HepG2 (cell line): ENCODE results near the gene TUBE1. TPM values are rescaled to one million over a fixed set of nuclear protein-coding genes. Genes with fewer than 3 reads are reported as not detected.

ENCODE experiments used
- GTF3A ChIP-seq: sonication (generic); formaldehyde crosslinking; conservative IDR thresholded peaks from 2 replicates; pipeline ENCODE4 v1.4.0; 2020; ENCODE audit warnings: mild to moderate bottlenecking, missing genetic modification reagents
- MEF2D ChIP-seq: sonication (generic); formaldehyde crosslinking; IDR thresholded peaks from 2 replicates; pipeline ENCODE4 v1.5.1; 2020; ENCODE audit warnings: mild to moderate bottlenecking, missing genetic modification reagents
- TCF7 ChIP-seq: sonication (generic); IDR thresholded peaks from 2 replicates; pipeline ENCODE4 v1.6.1; 2016; ENCODE audit warnings: antibody characterized with exemption, low read depth
- ZBTB20 ChIP-seq: sonication (generic); formaldehyde crosslinking; IDR thresholded peaks from 2 replicates; pipeline ENCODE4 v1.8.1; 2023; ENCODE audit warnings: missing genetic modification reagents, low read depth, mild to moderate bottlenecking, borderline replicate concordance
- ZBTB21 ChIP-seq: sonication (generic); formaldehyde crosslinking; IDR thresholded peaks from 2 replicates; pipeline ENCODE4 v1.4.0; 2020; ENCODE audit warnings: missing genetic modification reagents
- ZNF547 ChIP-seq: sonication (generic); formaldehyde crosslinking; IDR thresholded peaks from 2 replicates; pipeline ENCODE4 v1.5.1; 2020; ENCODE audit warnings: mild to moderate bottlenecking, missing genetic modification reagents
- ZNF646 ChIP-seq: sonication (generic); formaldehyde crosslinking; IDR thresholded peaks from 2 replicates; pipeline ENCODE4 v1.9.0; 2021; ENCODE audit warnings: mild to moderate bottlenecking, missing genetic modification reagents
- polyA plus RNA-seq, 8 experiments: library from polyadenylated mRNA; depleted of rRNA in 3 of 8; stranded (reverse) in 7 of 8; unstranded in 1 of 8; fragments of >200 nt; fragmentation: Illumina TruSeq in 4 of 8; extraction: Trizol in 4 of 8; gene quantifications; 2 replicates each; pipeline versions ENCODE4 v1.2.1 to v1.2.3, GENCODE V29; 2011 to 2016; ENCODE audit warnings: low read depth in 4 of 8, missing spikeins in 1 of 8, mixed read lengths in 1 of 8; ENCODE audit not compliant: insufficient read depth in 1 of 8
- total RNA-seq, 5 experiments: library from RNA; depleted of rRNA; stranded (reverse); fragments of >200 nt; fragmentation: Illumina TruSeq; extraction: Trizol; gene quantifications; 2 replicates each; pipeline ENCODE4 v1.2.3, GENCODE V29; 2016; ENCODE audit warnings: low read depth in 1 of 5
- TF ChIP-seq, protein P1 (sequence below): sonication (generic); formaldehyde crosslinking; IDR thresholded peaks from 2 replicates; pipeline ENCODE4 v1.5.1; 2020; ENCODE audit warnings: mild to moderate bottlenecking, missing genetic modification reagents, moderate library complexity

The TUBE1 gene
- total and polyA plus RNA-seq, 2 of the 13 experiments (the other 11 are each of a cell fraction or from before 2014, with no cell fraction given) = 17.3 to 22.6 TPM

DNA sequence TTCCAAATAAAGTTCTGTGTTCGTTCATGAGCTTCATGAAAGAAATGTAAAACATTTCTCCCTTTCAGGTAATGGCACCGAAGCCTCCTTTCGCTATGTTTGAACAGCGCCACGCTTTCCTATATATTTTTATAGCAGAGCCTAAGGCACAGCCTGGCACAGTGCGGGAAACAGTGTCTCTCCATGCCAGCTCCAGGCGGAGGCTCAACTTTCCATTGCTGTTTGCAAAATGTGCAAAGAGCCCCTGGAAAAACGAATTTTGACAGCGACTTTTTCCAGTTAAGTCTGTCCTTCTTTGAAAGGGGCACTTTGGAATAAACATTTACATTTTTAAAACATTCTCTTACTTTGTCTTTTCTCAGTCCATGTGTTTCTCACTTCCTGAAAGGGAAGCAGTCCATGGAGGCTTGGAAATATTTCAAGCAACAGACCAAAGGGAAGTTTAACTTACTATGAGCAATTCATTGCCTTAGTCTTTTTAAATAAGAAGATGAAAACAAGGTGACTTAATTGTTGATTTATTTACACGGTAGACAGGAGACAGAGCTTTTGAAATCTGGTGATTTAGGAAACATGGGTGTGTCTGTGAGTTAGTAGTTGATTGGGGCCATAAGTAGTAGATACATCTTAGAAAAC is 32.6 kb downstream of the TUBE1 start (continued):
- no peak for TF ChIP-seq ZBTB20 (CRISPR knock-in tag)
- no peak for TF ChIP-seq ZBTB21 (CRISPR knock-in tag)
- TF ChIP-seq MEF2D (CRISPR knock-in tag) = no peak
- TF ChIP-seq, protein P1, sequence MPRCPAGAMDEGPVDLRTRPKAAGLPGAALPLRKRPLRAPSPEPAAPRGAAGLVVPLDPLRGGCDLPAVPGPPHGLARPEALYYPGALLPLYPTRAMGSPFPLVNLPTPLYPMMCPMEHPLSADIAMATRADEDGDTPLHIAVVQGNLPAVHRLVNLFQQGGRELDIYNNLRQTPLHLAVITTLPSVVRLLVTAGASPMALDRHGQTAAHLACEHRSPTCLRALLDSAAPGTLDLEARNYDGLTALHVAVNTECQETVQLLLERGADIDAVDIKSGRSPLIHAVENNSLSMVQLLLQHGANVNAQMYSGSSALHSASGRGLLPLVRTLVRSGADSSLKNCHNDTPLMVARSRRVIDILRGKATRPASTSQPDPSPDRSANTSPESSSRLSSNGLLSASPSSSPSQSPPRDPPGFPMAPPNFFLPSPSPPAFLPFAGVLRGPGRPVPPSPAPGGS (CRISPR knock-in tag) = no peak
- TF ChIP-seq TCF7 = no peak
- no peak for TF ChIP-seq ZNF547 (CRISPR knock-in tag)
- no peak for TF ChIP-seq GTF3A
- TF ChIP-seq ZNF646 (CRISPR knock-in tag) = no peak
